Activated CD4-positive, alpha-beta T cell treated with anti-CD3 and anti-CD28 coated beads for 36 hours (primary cell): ENCODE measurements around the gene TANGO2. TPM values are rescaled to one million over a fixed set of nuclear protein-coding genes. Genes with fewer than 3 reads are reported as not detected.
A peak's percentile ranks its signal among the peaks of the same experiment; 100 is the strongest.

ENCODE experiments used
- ATAC-seq: fragments of 200-7000 bp; cut with Tn5 transposase; one replicate; pipeline ENCODE4 v1.10.0; 2021; ENCODE audit warnings: mild to moderate bottlenecking, moderate library complexity
- CTCF ChIA-PET: fragments of 350-600 bp; sonication (Branson Sonifier 250); formaldehyde crosslinking; loops from one replicate; lab custom pipeline; 2021; ENCODE audit warnings: antibody characterized with exemption; lab: Charles Lee
- POLR2A ChIA-PET: fragments of 350-600 bp; sonication (Branson Sonifier 250); formaldehyde crosslinking; loops from one replicate; lab custom pipeline; 2021; ENCODE audit warnings: antibody characterized with exemption, inconsistent platforms; lab: Charles Lee
- DNase-seq: peaks from one replicate; pipeline ENCODE4 v3.0.0-alpha.2; 2020
- H3K27ac Mint-ChIP-seq: one replicate; pipeline ENCODE4 v1.8.0; 2021; ENCODE audit warnings: mixed read lengths
- H3K27me3 Mint-ChIP-seq: one replicate; pipeline ENCODE4 v1.8.0; 2021; ENCODE audit warnings: mixed read lengths
- H3K36me3 Mint-ChIP-seq: one replicate; pipeline ENCODE4 v1.8.0; 2021; ENCODE audit warnings: low read depth, mixed read lengths
- H3K4me1 Mint-ChIP-seq: one replicate; pipeline ENCODE4 v1.8.0; 2021; ENCODE audit warnings: mixed read lengths
- H3K4me3 Mint-ChIP-seq: one replicate; pipeline ENCODE4 v1.8.0; 2021; ENCODE audit warnings: mild to moderate bottlenecking, moderate library complexity, mixed read lengths
- H3K9me3 Mint-ChIP-seq: one replicate; pipeline ENCODE4 v1.8.0; 2021; ENCODE audit warnings: low read depth, mixed read lengths
- intact Hi-C, 2 experiments: fragments of 100-400 bp; cut with DNase I in 1 of 2; cut with micrococcal nuclease in 1 of 2; formaldehyde crosslinking; loops; one replicate each; pipeline versions ENCODE4 v1.14.2 to v1.15.1; 2022 to 2024; cut with DNase I, micrococcal nuclease
- total RNA-seq, 2 experiments: library from RNA; stranded (reverse); gene quantifications; one replicate each; pipeline ENCODE4 v1.2.3, GENCODE V29; 2021

Gene TANGO2
- total RNA-seq, 2 experiments from 2014 or later = 20.3 to 22.8 TPM

DNA sequence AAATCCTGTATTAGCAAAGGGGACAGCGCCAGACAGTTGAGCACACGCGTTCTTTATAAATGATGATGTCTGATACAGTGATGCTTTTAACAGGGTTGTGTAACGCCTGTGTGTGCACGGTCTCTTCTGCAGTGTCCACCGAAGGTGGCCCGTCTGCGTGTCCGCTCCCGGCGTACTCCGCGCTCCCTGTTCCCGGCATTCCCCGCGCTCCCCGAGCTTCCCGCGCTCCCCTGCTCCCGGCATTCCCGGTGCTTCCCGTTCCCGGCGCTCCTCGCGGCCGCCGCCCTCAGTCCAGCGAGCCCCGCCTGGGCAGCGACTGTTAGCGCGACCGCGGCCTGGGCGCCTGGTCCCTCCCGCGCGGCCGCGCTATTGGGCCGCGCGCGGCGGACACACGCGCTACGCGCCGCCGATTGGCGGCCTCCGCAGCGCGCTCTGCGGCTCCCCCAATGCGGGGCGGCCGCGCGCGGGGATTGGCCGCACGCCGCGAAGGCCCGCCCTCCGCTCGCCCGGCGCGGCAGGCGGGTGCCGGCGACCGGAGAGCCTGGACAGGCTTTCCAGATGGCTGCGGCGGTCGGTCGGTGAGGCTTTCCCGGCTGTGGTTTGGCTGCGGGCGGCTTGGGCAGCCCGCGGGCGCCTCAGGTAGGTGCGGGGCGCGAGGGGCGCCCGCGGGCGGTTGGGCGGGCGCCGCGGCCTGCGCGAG is 59.0 kb downstream of the TANGO2 start, which contains the start of gene DGCR8:
TSS of gene DGCR8 (plus strand) at position 497 of the 700 bp plus-strand sequence. CDS start 5,723 bp downstream, outside the sequence.
- no peaks in the 10 kb centered on the region for H3K27me3 Mint-ChIP-seq
- POLR2A ChIA-PET = no interaction called here
- intact Hi-C loops = loop anchor here (1.0 to 2.0 kb wide), 10 partner anchors 20 to 240 kb away; partner anchors contain the start of genes TANGO2 (in 2 of the 2), TRMT2A (in 2 of the 2), ARVCF (in 1 of the 2) and DGCR6L (in 1 of the 2)
- peaks cover 36% of the 10 kb centered on the region for H3K4me1 Mint-ChIP-seq
- DNase-seq (peak; percentile 78), ATAC-seq (peak; percentile 92)
- H3K4me3 Mint-ChIP-seq = peak within 1 kb of the TSS; percentile 88
- H3K9me3 Mint-ChIP-seq = no peaks in the 10 kb centered on the region
- peak within 1 kb of the TSS; percentile 80 for H3K27ac Mint-ChIP-seq
- peaks cover 5% of the 10 kb centered on the region for H3K36me3 Mint-ChIP-seq
- CTCF ChIA-PET = interaction anchor here (1.1 kb wide), 1 partner anchor 109 kb away, joined by 3 read pairs; no protein-coding TSS in a partner anchor

DNA sequence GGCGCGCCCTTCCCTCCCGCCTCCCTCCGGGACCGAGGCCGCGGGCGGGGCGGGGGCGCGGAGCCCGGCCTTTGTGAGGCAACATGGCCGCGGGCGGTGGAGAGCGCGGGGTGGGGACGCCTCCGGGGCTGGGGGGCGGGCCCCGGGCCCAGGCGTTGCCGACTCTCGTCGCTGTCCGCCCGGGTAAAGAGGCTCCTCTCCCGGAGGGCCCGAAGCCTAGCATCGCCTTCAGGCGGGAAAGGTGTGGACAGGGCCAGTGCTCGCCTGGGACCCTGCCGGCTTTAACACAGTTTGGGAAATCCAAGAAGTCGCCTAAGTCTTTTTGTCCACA is 59.5 kb downstream of the TANGO2 start:
- ATAC-seq (peak; percentile 76), DNase-seq (peak; percentile 84)
- H3K9me3 Mint-ChIP-seq = no peaks in the 10 kb centered on the region
- H3K4me1 Mint-ChIP-seq = peaks cover 37% of the 10 kb centered on the region
- peak overlapping the region; percentile 76 for H3K27ac Mint-ChIP-seq
- POLR2A ChIA-PET = no interaction called here
- CTCF ChIA-PET = no interaction called here
- H3K36me3 Mint-ChIP-seq = peaks cover 7% of the 10 kb centered on the region
- H3K27me3 Mint-ChIP-seq = no peaks in the 10 kb centered on the region
- intact Hi-C loops = loop anchor here (1.0 to 2.0 kb wide), 9 partner anchors 20 to 240 kb away; partner anchors contain the start of genes TRMT2A (in 2 of the 2), ARVCF (in 1 of the 2), DGCR6L (in 1 of the 2) and TANGO2 (in 1 of the 2)
- H3K4me3 Mint-ChIP-seq = peak overlapping the region; percentile 88

DNA sequence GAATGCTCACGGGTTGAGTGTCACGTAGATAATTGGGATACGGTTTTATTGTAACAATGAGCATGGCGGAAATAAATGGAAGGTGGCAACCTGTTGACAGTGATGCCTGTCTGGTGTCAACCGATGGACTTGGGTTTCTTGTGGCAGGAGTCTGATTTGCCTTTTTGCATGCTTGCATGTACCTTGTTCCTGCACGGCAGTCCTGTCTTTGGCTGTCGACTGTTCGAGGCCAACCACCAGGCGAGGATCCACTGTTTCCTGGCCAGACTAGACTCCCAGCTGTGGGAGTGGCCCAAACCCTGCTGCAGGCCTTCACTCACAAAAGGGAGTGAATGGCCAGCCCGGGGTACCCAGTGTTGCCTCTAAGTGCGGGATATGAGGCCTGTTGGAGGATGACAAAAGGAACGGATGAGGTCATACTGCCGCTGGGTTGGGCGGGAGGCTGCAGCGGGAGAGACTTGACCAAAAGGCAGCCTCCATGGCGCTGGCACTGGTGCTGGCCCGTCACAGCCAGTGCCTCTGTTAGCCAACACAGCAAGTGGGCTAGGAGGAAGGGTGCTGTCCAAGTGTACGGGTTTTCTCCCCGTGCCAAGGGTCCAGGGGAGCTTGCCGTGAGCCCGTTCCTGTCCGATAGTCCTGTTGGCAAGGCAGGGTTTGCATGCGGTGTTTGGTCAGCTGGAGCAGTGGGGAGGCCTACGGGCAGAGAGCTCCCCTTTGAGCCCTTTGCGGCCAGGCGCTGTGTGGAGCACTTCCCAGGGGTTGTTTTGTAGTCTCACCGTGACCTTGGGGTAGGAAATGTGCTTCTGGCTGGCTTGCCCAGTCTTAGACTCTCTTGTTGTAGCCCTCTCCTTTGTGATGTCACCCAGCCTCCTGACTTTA is 60.1 kb downstream of the TANGO2 start:
- H3K4me1 Mint-ChIP-seq = peaks cover 37% of the 10 kb centered on the region
- ATAC-seq (no peak), DNase-seq (peak; percentile 45)
- ChIA-PET POLR2A (interaction anchor here (0.7 kb wide), 1 partner anchor 65 kb away, joined by 3 read pairs; no protein-coding TSS in a partner anchor), CTCF (interaction anchor here (0.6 to 0.8 kb wide), 3 partner anchors 10 to 20 kb away, joined by 3 to 4 read pairs (median 3); no protein-coding TSS in a partner anchor)
- peaks cover 9% of the 10 kb centered on the region for H3K36me3 Mint-ChIP-seq
- no peaks in the 10 kb centered on the region for H3K9me3 Mint-ChIP-seq
- H3K27ac Mint-ChIP-seq = peak overlapping the region; percentile 76
- intact Hi-C loops = loop anchor here (1.0 to 2.0 kb wide), 9 partner anchors 19 to 239 kb away; partner anchors contain the start of genes TRMT2A (in 2 of the 2), ARVCF (in 1 of the 2), DGCR6L (in 1 of the 2) and TANGO2 (in 1 of the 2)
- H3K27me3 Mint-ChIP-seq = no peaks in the 10 kb centered on the region
- peak overlapping the region; percentile 88 for H3K4me3 Mint-ChIP-seq

DNA sequence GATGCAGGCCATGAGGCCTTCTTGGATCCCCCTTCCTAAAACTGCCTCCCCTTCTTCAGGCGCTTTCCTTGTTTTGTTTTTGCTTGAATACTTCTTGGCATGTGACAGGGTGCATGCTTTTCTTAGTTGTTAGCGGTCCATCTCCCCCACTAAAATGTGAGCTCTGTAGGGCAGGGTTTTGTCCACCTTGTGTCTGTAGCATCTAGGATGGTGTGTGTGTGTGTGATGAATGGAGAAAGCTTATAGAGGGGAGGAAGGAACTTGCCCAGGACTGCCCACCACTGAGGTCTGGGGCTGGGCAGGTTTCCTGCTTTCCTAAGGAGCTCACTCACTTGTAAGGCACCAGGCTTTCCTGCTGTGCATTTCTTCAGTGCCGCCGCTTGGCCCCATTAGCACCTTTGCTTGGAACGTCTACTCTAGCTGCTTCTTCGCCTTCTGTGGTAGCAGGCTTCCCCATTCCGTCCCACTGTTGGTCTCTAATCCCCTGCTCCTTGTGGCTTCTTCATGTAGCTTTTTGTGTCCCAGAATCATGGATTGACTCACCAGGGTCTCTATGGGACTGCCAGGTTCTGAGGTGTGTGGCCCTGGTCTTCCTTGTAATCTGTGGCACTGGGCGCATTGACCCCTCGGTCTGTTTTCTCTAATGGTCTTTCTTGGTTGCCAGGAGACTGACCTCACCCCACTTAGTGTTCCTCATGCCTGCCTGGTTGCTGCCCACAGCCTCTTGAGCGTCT is 62.4 kb downstream of the TANGO2 start:
- Mint-ChIP-seq H3K9me3 (no peaks in the 10 kb centered on the region), H3K4me1 (peaks cover 37% of the 10 kb centered on the region), H3K4me3 (no peak overlapping the region), H3K36me3 (peaks cover 28% of the 10 kb centered on the region), H3K27ac (peak overlapping the region; percentile 3), H3K27me3 (no peaks in the 10 kb centered on the region)
- intact Hi-C loops = no loop called here
- ATAC-seq = no peak
- CTCF ChIA-PET = interaction anchor here (0.6 to 0.8 kb wide), 3 partner anchors 14 to 424 kb away, joined by 3 read pairs; no protein-coding TSS in a partner anchor
- POLR2A ChIA-PET = interaction anchor here (0.6 to 1.2 kb wide), 2 partner anchors 17 to 18 kb away, joined by 3 to 4 read pairs; no protein-coding TSS in a partner anchor
- no peak for DNase-seq

DNA sequence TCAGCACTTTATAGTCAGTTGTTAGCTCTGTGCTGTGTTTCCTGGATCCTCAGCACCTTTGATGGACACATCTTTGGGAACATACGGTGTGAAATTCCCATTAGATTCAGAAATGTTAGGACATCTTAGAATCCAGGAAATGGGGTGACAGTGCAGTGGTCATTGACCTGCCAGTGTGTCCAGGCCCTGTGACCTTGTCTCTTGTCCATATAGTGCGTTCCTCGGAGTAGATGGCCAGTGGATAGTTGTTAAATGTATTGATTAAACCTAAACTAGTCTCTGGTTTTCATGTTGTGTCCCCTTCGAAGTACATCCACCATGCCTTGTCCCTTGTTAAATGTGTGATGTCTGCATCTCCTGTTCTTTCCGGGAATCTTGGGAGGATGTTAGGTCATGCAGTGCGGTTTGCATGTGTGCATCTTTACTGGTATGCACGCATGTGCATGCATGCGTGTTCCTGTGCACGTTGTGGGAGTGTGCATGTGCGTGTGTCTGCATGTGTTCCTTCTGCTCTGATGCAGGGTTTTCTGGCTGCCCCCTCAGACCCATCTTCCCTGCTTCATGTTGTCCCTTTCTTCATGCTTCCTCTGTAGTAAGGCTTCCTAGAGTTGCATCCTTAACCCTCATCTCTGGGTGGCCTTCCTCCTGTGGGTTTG is 63.1 kb downstream of the TANGO2 start:
- H3K27ac Mint-ChIP-seq = no peak overlapping the region
- intact Hi-C loops = no loop called here
- H3K27me3 Mint-ChIP-seq = no peaks in the 10 kb centered on the region
- H3K4me1 Mint-ChIP-seq = peaks cover 37% of the 10 kb centered on the region
- peaks cover 33% of the 10 kb centered on the region for H3K36me3 Mint-ChIP-seq
- POLR2A ChIA-PET = interaction anchor here (1.2 kb wide), 1 partner anchor 17 kb away, joined by 3 read pairs; no protein-coding TSS in a partner anchor
- ATAC-seq (no peak), DNase-seq (no peak)
- no peaks in the 10 kb centered on the region for H3K9me3 Mint-ChIP-seq
- CTCF ChIA-PET = interaction anchor here (0.6 kb wide), 1 partner anchor 125 kb away, joined by 3 read pairs; no protein-coding TSS in a partner anchor
- H3K4me3 Mint-ChIP-seq = no peak overlapping the region

DNA sequence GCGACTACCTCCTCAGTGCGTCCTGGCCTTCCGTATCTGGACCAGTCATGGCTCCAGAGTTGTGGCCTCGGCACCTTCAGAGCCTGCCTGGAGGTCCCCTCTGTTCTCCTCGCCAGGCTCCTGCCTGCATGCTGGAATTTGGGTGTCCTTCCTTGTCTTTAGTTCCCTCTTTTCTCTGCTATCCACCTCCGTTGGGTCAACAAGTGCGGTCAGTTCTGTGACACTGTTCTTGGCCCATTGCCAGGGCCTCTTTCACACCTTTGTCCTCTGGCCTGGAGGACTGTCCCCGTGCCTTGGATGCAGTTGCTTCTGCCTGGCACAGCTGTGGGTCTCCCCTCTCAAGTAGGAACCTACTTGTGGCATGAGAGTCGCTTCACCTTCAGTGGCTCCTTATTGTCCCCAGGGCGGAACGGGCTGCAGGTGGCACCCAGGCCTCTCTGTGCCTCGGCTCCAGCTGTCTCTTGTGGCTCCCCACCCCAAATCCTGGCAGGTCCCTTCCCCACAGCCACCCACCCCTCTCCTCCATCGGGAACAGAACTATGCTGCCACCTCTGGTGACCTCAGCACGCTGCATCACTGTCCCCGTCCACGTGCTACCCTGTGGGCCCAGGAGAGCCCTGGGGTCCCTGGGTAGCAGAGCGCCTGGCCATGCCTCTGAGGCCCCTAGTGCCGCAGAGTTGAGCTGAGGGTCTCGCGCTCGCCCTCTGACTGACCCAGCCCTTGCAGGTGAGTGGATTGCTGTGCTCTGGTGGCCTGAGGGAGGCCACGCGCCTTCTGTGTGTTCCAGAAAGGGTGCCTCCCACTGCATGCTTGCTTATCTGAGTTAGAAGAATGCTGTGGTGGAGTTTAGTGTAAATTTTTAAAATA is 63.9 kb downstream of the TANGO2 start:
- POLR2A ChIA-PET = no interaction called here
- Mint-ChIP-seq H3K4me3 (no peak overlapping the region), H3K9me3 (no peaks in the 10 kb centered on the region), H3K27ac (no peak overlapping the region), H3K36me3 (peaks cover 40% of the 10 kb centered on the region), H3K27me3 (no peaks in the 10 kb centered on the region), H3K4me1 (peaks cover 37% of the 10 kb centered on the region)
- ATAC-seq = peak; percentile 25
- CTCF ChIA-PET = interaction anchor here (0.8 kb wide), 1 partner anchor 120 kb away, joined by 3 read pairs; no protein-coding TSS in a partner anchor
- peak; percentile 60 for DNase-seq
- intact Hi-C loops = no loop called here

DNA sequence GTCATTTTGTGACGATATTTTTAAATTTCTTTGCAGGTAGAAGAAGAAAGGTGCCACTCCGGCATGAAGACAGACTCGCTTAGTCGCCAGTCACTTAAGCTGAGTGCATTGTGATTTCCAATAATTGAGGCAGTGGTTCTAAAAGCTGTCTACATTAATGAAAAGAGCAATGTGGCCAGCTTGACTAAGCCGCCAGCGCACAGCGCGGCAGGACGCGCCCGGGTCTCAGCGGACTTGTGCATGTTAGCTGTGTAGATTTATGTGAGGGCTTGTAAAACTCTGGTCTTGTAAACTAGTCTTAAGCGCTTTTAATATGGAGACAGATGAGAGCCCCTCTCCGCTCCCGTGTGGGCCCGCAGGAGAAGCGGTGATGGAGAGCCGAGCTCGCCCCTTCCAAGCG is 64.7 kb downstream of the TANGO2 start:
- DNase-seq (no peak), ATAC-seq (no peak)
- H3K27ac Mint-ChIP-seq = no peak overlapping the region
- H3K27me3 Mint-ChIP-seq = no peaks in the 10 kb centered on the region
- ChIA-PET POLR2A (no interaction called here), CTCF (interaction anchor here (1.0 to 1.2 kb wide), 2 partner anchors 16 to 19 kb away, joined by 3 read pairs; no protein-coding TSS in a partner anchor)
- peaks cover 46% of the 10 kb centered on the region for H3K36me3 Mint-ChIP-seq
- intact Hi-C loops = no loop called here
- peaks cover 40% of the 10 kb centered on the region for H3K4me1 Mint-ChIP-seq
- no peaks in the 10 kb centered on the region for H3K9me3 Mint-ChIP-seq
- no peak overlapping the region for H3K4me3 Mint-ChIP-seq

DNA sequence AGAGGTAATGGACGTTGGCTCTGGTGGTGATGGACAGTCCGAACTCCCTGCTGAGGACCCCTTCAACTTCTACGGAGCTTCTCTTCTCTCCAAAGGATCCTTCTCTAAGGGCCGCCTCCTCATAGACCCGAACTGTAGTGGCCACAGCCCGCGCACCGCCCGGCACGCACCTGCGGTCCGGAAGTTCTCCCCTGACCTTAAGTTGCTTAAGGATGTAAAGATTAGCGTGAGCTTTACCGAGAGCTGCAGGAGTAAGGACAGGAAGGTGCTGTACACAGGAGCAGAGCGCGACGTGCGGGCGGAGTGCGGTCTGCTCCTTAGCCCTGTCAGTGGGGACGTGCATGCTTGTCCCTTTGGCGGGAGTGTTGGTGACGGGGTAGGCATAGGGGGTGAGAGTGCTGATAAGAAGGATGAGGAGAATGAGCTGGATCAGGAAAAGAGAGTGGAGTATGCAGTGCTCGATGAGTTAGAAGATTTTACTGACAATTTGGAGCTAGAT is 65.2 kb downstream of the TANGO2 start:
- Mint-ChIP-seq H3K27ac (no peak overlapping the region), H3K36me3 (peaks cover 49% of the 10 kb centered on the region), H3K4me3 (no peak overlapping the region), H3K9me3 (no peaks in the 10 kb centered on the region), H3K27me3 (no peaks in the 10 kb centered on the region), H3K4me1 (peaks cover 38% of the 10 kb centered on the region)
- DNase-seq = no peak
- no peak for ATAC-seq
- ChIA-PET POLR2A (interaction anchor here (0.7 kb wide), 1 partner anchor 121 kb away, joined by 4 read pairs; no protein-coding TSS in a partner anchor), CTCF (interaction anchor here (0.5 to 1.2 kb wide), 4 partner anchors 14 to 237 kb away, joined by 3 read pairs; no protein-coding TSS in a partner anchor)
- intact Hi-C loops = no loop called here

DNA sequence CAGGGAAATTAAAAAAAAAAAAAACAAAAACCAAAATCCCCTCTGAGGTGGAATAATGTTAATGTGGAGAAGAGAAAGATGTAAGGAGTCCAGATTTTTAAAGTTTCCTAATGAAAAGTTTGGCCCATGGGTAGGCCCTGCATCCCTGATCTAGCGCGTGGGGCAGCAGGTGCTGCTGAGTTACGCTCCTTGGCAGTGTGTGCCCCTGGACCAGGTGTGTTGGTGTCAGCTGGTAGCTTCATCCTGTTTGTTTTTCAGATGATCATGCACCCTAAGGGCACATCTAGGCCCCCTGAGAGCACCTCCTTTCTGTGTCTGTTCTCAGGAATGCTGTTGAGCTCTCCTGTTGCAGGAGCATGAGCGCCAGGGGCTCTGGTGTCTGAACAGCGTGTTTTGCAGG is 65.9 kb downstream of the TANGO2 start:
- Mint-ChIP-seq H3K36me3 (peaks cover 51% of the 10 kb centered on the region), H3K27ac (no peak overlapping the region), H3K4me1 (peaks cover 34% of the 10 kb centered on the region), H3K27me3 (no peaks in the 10 kb centered on the region), H3K9me3 (no peaks in the 10 kb centered on the region), H3K4me3 (no peak overlapping the region)
- intact Hi-C loops = no loop called here
- ChIA-PET CTCF (interaction anchor here (0.6 to 1.2 kb wide), 4 partner anchors 13 to 30 kb away, joined by 3 read pairs; partner anchors contain the start of gene TRMT2A), POLR2A (interaction anchor here (0.7 kb wide), 1 partner anchor 121 kb away, joined by 4 read pairs; no protein-coding TSS in a partner anchor)
- DNase-seq (no peak), ATAC-seq (no peak)
